Cardiac fibroblast (primary cell): ENCODE results near the gene NPAS3.
A peak's percentile ranks its signal among the peaks of the same experiment; 100 is the strongest.

Experiments used
- DNase-seq, 2 donors: peaks; one replicate each; pipeline versions ENCODE4 v3.0.0 to v3.0.0-alpha.2; 2010; ENCODE audit warnings: low read depth in 2 of 2
- H3K4me3 ChIP-seq, 2 donors: replicated peaks in 1 of 2; 1 replicate in 1 of 2; 2 replicates in 1 of 2; pipeline ENCODE4 v1.5.1; 2011; ENCODE audit warnings: low read depth in 2 of 2, low read length in 2 of 2, mild to moderate bottlenecking in 2 of 2, moderate library complexity in 1 of 2
- TF ChIP-seq, protein P1 (sequence below): IDR thresholded peaks from one replicate; pipeline ENCODE4 v1.5.1; 2011; ENCODE audit warnings: low read depth, mild to moderate bottlenecking, low read length, inconsistent platforms

NPAS3 gene

DNA sequence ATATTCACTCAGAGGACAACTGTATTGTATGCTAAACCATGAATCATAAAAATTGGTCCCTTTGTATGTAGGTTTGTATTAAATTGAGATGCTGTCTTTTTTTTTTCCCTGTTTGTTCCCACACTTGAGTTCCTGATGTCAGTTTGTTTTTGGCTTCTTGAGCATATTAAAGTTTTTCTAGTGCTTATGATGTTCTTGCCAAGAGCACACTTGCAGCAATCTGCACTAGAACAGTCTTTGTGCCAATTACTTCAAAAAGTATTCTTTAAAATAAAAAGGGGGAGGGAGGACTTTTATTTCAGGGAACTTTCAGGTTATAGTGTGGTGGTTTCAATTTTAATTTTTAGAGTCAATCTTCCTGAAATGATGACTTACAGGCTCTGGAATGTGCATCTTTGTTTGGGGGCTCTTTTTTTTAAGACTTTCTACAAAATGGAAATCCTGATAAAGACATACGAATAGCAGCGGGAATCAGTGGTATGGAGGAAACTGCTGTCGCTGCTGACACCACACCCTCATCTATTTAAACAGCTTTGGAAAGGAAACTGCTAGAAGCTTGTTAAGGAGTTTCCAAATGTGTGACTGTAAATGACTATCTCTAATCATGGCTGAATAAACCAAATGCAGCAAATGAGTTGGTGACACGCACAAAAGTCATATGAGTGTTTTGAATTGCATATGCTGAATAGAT, 823.6 kb downstream of the NPAS3 start:
- DNase-seq: peak; percentile 20 to 68
- H3K4me3 ChIP-seq: no peak overlapping the region
- TF ChIP-seq, protein P1, sequence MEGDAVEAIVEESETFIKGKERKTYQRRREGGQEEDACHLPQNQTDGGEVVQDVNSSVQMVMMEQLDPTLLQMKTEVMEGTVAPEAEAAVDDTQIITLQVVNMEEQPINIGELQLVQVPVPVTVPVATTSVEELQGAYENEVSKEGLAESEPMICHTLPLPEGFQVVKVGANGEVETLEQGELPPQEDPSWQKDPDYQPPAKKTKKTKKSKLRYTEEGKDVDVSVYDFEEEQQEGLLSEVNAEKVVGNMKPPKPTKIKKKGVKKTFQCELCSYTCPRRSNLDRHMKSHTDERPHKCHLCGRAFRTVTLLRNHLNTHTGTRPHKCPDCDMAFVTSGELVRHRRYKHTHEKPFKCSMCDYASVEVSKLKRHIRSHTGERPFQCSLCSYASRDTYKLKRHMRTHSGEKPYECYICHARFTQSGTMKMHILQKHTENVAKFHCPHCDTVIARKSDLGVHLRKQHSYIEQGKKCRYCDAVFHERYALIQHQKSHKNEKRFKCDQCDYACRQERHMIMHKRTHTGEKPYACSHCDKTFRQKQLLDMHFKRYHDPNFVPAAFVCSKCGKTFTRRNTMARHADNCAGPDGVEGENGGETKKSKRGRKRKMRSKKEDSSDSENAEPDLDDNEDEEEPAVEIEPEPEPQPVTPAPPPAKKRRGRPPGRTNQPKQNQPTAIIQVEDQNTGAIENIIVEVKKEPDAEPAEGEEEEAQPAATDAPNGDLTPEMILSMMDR: no peak

DNA sequence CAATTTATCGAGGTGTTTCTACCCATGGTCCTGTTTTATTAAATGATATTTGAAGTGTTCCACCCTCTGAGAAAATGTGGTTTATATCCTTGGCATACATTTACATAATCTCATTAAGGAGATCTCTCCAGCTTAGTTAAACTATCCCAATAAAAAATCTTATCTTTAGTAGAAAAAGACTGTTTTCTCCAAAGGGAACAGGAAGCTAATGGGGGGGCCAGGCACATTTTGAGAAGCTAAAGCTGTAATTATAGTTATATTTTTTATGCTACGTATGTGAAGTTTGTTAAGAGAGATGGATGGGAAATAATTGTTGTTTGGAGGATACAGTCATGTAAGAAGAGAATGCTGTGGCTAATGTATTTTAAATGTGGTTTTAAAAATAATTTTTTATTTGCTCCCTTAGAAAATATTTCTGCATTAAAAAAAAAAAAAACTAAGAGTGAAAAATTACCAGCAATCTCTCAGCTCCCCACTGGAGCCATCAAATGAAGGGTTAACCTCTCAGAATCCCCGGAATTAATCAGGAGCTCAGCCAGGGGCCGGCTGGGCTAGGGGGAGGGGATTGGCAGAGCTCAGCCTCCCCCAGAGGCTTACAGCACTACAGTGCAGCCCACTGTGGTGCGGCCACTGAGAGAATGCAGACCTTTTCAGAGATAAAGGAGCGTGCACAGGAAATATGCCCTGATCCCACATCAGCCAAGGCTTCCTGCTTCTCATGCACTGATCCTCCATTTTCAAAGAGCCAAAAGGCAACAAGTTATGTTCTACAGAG, 826.4 kb downstream of the NPAS3 start:
- peak in 1 of 2 donors; percentile 88 for DNase-seq
- TF ChIP-seq, protein P1: no peak
- no peak overlapping the region for H3K4me3 ChIP-seq

DNA sequence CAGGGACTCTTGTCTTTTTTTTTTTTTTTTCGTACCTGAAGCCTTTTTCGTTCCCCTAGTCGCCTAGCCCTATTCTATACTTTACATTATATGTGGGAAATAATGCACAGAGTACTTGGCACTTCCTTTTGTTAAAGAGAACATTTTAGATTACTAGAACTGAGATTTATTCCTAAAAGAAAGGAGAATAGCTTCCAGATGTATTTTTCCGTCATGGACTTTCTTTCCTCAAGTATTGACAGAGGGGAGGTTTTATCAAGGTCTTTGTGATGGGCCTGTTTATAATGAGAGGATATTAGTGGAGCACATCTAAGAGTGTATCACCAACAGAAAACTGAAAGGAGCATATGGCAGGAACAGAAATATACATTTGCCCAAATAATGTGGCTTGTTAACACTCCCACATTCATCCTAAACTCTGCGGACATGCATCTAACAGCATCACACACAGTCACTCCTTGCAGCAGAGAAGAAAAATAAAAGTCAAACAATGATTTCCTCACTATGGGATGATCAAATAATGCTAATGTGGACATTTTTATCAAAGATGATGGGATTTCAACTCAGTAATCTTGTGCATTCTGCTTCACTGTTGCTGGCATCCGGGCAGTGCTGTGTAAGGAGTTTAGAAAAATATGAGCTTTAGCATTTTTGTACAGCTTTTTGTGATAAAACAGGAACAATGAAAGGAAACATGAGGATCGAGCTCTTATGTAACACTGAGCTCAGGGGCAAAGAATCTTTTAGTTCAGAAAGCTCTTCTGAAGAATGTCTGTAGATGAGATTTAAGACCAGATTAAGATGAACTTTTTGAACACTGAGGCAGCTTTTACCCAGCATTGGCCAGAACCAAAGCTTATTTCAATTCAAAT, 829.1 kb downstream of the NPAS3 start:
- no peak overlapping the region for H3K4me3 ChIP-seq
- TF ChIP-seq, protein P1: no peak
- peak; percentile 74 to 83 for DNase-seq

DNA sequence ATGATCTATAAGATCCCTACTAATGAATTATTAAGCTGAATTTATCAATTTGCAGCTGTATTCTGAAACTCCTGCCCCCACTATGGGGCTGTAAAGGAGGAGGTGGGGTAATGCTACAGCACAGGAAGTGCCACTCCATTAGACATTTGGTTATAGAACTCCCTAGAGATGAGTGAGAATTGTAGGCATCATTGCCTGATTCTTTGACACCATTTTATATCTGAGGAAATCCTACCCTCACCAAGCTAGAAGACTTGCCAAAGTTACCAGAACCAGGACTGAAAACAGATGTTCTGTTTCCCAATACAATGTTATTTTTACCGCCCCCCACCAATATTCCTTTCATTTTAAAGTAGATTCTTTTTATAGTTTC, 829.8 kb downstream of the NPAS3 start:
- H3K4me3 ChIP-seq: no peak overlapping the region
- TF ChIP-seq, protein P1: no peak
- peak; percentile 69 to 77 for DNase-seq

DNA sequence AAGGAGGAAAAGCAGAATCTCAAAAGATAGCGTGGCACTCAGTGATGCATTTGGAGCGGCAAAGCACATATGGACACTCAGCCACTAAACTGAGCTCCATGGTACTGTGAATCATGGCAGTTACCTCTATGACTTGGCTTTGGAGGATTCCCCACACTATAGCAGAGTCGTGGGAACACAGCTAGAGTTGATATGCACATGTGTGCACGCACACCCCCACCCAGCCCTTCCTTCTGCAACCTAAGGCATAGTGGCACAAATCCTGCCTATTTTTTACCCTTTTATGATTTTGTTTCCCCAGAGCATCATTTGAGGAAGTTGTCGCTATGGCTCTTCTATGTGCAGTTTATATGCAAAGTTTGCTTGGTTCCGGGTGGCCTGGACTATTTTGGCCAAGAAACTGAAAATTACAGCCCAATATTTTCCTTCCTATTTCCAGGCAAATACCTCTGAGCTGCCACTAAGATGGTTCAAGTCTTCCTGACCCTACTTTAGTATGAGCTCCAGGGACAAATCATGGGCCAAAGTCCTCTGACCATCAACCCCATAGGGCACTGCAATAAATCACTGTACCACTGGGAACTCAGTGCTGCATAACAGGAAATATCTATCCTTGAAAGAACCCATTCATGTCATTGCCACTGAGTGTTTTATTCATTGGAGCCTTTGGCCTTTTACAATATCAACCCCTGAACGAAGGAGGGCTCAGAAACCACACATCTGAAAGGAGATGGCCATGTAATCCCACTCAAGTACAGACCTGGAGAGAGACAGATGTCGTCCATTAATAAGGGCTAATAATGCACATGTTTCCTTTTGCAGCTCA, 834.7 kb downstream of the NPAS3 start:
- no peak overlapping the region for H3K4me3 ChIP-seq
- no peak for DNase-seq
- TF ChIP-seq, protein P1: no peak

DNA sequence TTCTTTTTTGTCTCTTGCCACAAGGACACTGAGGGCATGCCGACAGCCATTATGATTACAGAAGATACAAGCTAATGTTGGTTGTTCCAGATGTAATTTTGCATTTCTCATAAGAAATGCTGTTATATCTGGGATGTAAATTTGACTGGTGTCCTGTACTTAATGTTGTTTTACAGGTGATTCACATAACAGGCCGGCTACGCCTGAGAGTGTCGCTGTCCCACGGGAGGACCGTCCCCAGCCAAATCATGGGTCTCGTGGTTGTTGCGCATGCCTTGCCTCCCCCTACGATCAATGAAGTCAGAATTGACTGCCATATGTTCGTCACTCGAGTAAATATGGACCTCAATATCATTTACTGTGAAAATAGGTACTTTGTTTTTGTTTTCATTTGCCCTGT, 835.5 kb downstream of the NPAS3 start:
- TF ChIP-seq, protein P1: no peak
- no peak overlapping the region for H3K4me3 ChIP-seq
- no peak for DNase-seq
